ENCODE measurements around the gene BTBD8. TPM values are rescaled to one million over a fixed set of nuclear protein-coding genes. Genes with fewer than 3 reads are reported as not detected.

The BTBD8 gene
- total RNA-seq, 1 experiment from 2014 or later: 2.8 TPM

DNA sequence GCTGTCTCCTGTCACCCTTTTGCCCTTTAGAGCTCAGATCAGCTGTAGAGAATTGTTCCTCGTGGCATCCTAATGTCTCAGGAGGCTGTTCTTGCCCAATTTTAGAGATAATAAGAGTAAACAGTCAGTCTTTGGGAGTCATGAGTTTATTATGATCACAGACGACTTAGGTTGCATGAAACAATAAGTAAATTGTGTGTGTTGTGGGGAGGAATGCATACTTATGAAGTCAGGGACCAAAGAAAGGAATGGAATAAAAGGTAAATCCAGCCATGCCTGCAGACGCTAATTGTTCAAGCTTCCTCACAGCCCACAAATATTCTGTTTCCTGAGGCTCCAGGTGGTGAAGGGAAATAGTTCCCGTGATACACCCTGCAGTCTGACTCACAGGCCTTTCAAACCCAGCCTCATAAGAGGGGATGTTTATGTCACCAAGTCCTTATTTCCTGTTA lies 49.5 kb upstream of the BTBD8 start:
- Histone ChIP-seq H3K9me2 (ENCODE audit: insufficient read depth) (no peaks in the 10 kb centered on the region), H3K9ac (ENCODE audit: low read length) (peak overlapping the region; percentile 69), H4K20me1 (ENCODE audit: insufficient read depth) (no peaks in the 10 kb centered on the region), H3K4me2 (ENCODE audit: low read length) (peak overlapping the region; percentile 96), H3K9me3 (ENCODE audit: control insufficient read depth in 1 of 2, insufficient read depth in 1 of 2, low read depth in 1 of 2, low read length in 2 of 2) (no peaks in the 10 kb centered on the region), H3K4me1 (ENCODE audit: control insufficient read depth in 1 of 2, insufficient read depth in 2 of 2, low read length in 2 of 2) (peaks cover 10 to 22% of the 10 kb centered on the region in 2 experiments), H3K27ac (ENCODE audit: low read depth, low read length) (peak overlapping the region; percentile 53), H3K27me3 (ENCODE audit: insufficient read depth, low read length) (no peaks in the 10 kb centered on the region), H3K4me3 (replicated peaks in 1 of 2; ENCODE audit: low read depth in 1 of 2, low read length in 2 of 2) (peak overlapping the region; percentile 58 to 78), H3K36me3 (ENCODE audit: control insufficient read depth in 1 of 2, insufficient read depth in 2 of 2, low read length in 2 of 2) (no peaks in the 10 kb centered on the region), H3K79me2 (ENCODE audit: insufficient read depth, low read length) (no peaks in the 10 kb centered on the region), H2AFZ (ENCODE audit: low read depth, low read length, poor library complexity, severe bottlenecking) (peak overlapping the region; percentile 98)
- peak; percentile 67 for ATAC-seq
- BruUV-seq (replicated peaks): TSS peak; percentile 47
- DNase-seq (ENCODE audit: low read depth, low spot score): peak; percentile 55
- ChIA-PET RAD21 (ENCODE audit: low non-redundant PET in 1 of 2, low total read pairs in 2 of 2, uncharacterized antibody in 2 of 2, unreplicated experiment in 2 of 2) (interaction anchor here in 1 of 2 experiments (1.0 kb wide), 1 partner anchor 261 kb away, joined by 3 read pairs; no protein-coding TSS in a partner anchor), CTCF (interaction anchor here (0.9 to 1.2 kb wide), 3 partner anchors 74 to 280 kb away, joined by 3 to 5 read pairs (median 4); no protein-coding TSS in a partner anchor), POLR2A (no interaction called here)
- intact Hi-C loops (cut with micrococcal nuclease): no loop called here
- TF ChIP-seq EZH2 (IDR thresholded peaks at IDR 0.05) (no peak), ZNF274 (IDR thresholded peaks at IDR 0.05; ENCODE audit: low read depth, low read length) (no peak), YY1 (IDR thresholded peaks at IDR 0.05; ENCODE audit: extremely low read depth, insufficient replicate concordance, low read depth, low read length) (no peak), SRF (IDR thresholded peaks at IDR 0.05; ENCODE audit: low read depth) (no peak), ZFX (IDR thresholded peaks at IDR 0.05) (no peak), SP1 (IDR thresholded peaks at IDR 0.05; ENCODE audit: low read depth) (peak; percentile 44), EZH2phosphoT487 (IDR thresholded peaks at IDR 0.05; ENCODE audit: borderline replicate concordance) (no peak), FOSL1 (IDR thresholded peaks at IDR 0.05; ENCODE audit: low read depth) (peak; percentile 57), SIN3A (IDR thresholded peaks at IDR 0.05; ENCODE audit: low read depth) (peak; percentile 39; the same call in 1 of the 2 replicates), ELF1 (IDR thresholded peaks at IDR 0.05; ENCODE audit: borderline replicate concordance, low read depth) (no peak; the same call in 1 of the 2 replicates), CEBPB (IDR thresholded peaks at IDR 0.05; ENCODE audit: low read depth) (no peak), EGR1 (IDR thresholded peaks at IDR 0.05; ENCODE audit: low read depth) (no peak), CBX3 (IDR thresholded peaks at IDR 0.05; ENCODE audit: low read depth) (peak; percentile 54; the same call in 1 of the 2 replicates), POLR2AphosphoS5 (IDR thresholded peaks at IDR 0.05; ENCODE audit: low read depth, low read length) (peak; percentile 51), POLR2A (IDR thresholded peaks at IDR 0.05; ENCODE audit: borderline replicate concordance, extremely low read depth, insufficient read depth, insufficient read length) (no peak)
- TF ChIP-seq, protein P1, sequence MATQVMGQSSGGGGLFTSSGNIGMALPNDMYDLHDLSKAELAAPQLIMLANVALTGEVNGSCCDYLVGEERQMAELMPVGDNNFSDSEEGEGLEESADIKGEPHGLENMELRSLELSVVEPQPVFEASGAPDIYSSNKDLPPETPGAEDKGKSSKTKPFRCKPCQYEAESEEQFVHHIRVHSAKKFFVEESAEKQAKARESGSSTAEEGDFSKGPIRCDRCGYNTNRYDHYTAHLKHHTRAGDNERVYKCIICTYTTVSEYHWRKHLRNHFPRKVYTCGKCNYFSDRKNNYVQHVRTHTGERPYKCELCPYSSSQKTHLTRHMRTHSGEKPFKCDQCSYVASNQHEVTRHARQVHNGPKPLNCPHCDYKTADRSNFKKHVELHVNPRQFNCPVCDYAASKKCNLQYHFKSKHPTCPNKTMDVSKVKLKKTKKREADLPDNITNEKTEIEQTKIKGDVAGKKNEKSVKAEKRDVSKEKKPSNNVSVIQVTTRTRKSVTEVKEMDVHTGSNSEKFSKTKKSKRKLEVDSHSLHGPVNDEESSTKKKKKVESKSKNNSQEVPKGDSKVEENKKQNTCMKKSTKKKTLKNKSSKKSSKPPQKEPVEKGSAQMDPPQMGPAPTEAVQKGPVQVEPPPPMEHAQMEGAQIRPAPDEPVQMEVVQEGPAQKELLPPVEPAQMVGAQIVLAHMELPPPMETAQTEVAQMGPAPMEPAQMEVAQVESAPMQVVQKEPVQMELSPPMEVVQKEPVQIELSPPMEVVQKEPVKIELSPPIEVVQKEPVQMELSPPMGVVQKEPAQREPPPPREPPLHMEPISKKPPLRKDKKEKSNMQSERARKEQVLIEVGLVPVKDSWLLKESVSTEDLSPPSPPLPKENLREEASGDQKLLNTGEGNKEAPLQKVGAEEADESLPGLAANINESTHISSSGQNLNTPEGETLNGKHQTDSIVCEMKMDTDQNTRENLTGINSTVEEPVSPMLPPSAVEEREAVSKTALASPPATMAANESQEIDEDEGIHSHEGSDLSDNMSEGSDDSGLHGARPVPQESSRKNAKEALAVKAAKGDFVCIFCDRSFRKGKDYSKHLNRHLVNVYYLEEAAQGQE (IDR thresholded peaks at IDR 0.05; ENCODE audit: low read depth): no peak
- TF ChIP-seq, protein P2, sequence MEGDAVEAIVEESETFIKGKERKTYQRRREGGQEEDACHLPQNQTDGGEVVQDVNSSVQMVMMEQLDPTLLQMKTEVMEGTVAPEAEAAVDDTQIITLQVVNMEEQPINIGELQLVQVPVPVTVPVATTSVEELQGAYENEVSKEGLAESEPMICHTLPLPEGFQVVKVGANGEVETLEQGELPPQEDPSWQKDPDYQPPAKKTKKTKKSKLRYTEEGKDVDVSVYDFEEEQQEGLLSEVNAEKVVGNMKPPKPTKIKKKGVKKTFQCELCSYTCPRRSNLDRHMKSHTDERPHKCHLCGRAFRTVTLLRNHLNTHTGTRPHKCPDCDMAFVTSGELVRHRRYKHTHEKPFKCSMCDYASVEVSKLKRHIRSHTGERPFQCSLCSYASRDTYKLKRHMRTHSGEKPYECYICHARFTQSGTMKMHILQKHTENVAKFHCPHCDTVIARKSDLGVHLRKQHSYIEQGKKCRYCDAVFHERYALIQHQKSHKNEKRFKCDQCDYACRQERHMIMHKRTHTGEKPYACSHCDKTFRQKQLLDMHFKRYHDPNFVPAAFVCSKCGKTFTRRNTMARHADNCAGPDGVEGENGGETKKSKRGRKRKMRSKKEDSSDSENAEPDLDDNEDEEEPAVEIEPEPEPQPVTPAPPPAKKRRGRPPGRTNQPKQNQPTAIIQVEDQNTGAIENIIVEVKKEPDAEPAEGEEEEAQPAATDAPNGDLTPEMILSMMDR (IDR thresholded peaks at IDR 0.05 in 2 of 3, conservative IDR thresholded peaks at IDR 0.05 in 1 of 3; ENCODE audit: borderline replicate concordance in 1 of 3, insufficient read depth in 1 of 3, low read depth in 2 of 3, low read length in 2 of 3): no peak
- TF ChIP-seq, protein P3, sequence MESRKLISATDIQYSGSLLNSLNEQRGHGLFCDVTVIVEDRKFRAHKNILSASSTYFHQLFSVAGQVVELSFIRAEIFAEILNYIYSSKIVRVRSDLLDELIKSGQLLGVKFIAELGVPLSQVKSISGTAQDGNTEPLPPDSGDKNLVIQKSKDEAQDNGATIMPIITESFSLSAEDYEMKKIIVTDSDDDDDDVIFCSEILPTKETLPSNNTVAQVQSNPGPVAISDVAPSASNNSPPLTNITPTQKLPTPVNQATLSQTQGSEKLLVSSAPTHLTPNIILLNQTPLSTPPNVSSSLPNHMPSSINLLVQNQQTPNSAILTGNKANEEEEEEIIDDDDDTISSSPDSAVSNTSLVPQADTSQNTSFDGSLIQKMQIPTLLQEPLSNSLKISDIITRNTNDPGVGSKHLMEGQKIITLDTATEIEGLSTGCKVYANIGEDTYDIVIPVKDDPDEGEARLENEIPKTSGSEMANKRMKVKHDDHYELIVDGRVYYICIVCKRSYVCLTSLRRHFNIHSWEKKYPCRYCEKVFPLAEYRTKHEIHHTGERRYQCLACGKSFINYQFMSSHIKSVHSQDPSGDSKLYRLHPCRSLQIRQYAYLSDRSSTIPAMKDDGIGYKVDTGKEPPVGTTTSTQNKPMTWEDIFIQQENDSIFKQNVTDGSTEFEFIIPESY (IDR thresholded peaks at IDR 0.05; ENCODE audit: extremely low read depth, insufficient replicate concordance, low read length): no peak
- TF ChIP-seq, protein P4, sequence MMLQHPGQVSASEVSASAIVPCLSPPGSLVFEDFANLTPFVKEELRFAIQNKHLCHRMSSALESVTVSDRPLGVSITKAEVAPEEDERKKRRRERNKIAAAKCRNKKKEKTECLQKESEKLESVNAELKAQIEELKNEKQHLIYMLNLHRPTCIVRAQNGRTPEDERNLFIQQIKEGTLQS (IDR thresholded peaks at IDR 0.05): no peak
- TF ChIP-seq, protein P5, sequence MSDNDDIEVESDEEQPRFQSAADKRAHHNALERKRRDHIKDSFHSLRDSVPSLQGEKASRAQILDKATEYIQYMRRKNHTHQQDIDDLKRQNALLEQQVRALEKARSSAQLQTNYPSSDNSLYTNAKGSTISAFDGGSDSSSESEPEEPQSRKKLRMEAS (IDR thresholded peaks at IDR 0.05): no peak; the same call in 1 of the 2 replicates

All from HCT116 (cell line).